Osteocyte (in vitro differentiated cells): ENCODE measurements around the gene CADPS2. TPM values are rescaled to one million over a fixed set of nuclear protein-coding genes. Genes with fewer than 3 reads are reported as not detected.

Source experiments
- DNase-seq: peaks from one replicate; pipeline ENCODE4 v3.0.0; 2021; ENCODE audit warnings: mixed read lengths; ENCODE audit not compliant: unreplicated experiment; ENCODE audit errors: extremely low spot score
- H3K27ac Mint-ChIP-seq: one replicate; pipeline ENCODE4 v1.8.0; 2021; ENCODE audit warnings: mild to moderate bottlenecking, mixed read lengths; ENCODE audit not compliant: unreplicated experiment
- H3K27me3 Mint-ChIP-seq: one replicate; pipeline ENCODE4 v1.8.0; 2021; ENCODE audit warnings: mixed read lengths; ENCODE audit not compliant: unreplicated experiment
- H3K36me3 Mint-ChIP-seq: one replicate; pipeline ENCODE4 v1.8.0; 2021; ENCODE audit warnings: mixed read lengths; ENCODE audit not compliant: unreplicated experiment
- H3K4me1 Mint-ChIP-seq: one replicate; pipeline ENCODE4 v1.8.0; 2021; ENCODE audit warnings: mixed read lengths; ENCODE audit not compliant: unreplicated experiment
- H3K4me3 Mint-ChIP-seq: one replicate; pipeline ENCODE4 v1.8.0; 2021; ENCODE audit warnings: mild to moderate bottlenecking, moderate library complexity, mixed read lengths; ENCODE audit not compliant: unreplicated experiment
- H3K9me3 Mint-ChIP-seq: one replicate; pipeline ENCODE4 v1.8.0; 2021; ENCODE audit warnings: mixed read lengths; ENCODE audit not compliant: unreplicated experiment
- total RNA-seq: library from RNA; stranded (reverse); gene quantifications from 2 replicates; pipeline ENCODE4 v1.2.1, GENCODE V29; 2021
- TF ChIP-seq, protein P1 (sequence below): fragments of 200-600 bp; sonication (generic); IDR thresholded peaks from 2 replicates; pipeline ENCODE4 v1.5.0; 2021; ENCODE audit warnings: antibody characterized with exemption, mild to moderate bottlenecking, moderate library complexity

The CADPS2 gene
- total RNA-seq, 1 donor from 2014 or later: 0.81 TPM

DNA sequence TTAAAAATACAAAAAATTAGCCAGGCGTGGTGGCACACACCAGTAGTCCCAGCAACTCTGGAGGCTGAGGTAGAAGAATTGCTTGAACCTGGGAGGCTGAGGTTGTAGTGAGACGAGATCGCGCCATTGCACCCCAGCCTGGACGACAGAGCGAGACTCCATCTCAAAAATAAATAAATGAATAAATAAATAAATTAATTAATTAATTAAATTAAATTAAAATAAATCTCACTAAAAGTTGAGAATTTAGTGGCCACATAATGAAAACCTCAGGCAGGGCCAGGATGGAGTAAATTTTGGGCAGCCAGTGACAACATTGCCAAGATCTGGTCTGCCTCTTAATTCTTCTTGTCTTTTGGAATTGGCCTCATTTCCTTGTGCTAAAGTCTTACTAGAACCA, 394.3 kb downstream of the CADPS2 start:
- H3K9me3 Mint-ChIP-seq: no peaks in the 10 kb centered on the region
- H3K27me3 Mint-ChIP-seq: no peaks in the 10 kb centered on the region
- H3K27ac Mint-ChIP-seq: no peak overlapping the region
- no peaks in the 10 kb centered on the region for H3K36me3 Mint-ChIP-seq
- no peak for DNase-seq
- no peaks in the 10 kb centered on the region for H3K4me1 Mint-ChIP-seq
- TF ChIP-seq, protein P1, sequence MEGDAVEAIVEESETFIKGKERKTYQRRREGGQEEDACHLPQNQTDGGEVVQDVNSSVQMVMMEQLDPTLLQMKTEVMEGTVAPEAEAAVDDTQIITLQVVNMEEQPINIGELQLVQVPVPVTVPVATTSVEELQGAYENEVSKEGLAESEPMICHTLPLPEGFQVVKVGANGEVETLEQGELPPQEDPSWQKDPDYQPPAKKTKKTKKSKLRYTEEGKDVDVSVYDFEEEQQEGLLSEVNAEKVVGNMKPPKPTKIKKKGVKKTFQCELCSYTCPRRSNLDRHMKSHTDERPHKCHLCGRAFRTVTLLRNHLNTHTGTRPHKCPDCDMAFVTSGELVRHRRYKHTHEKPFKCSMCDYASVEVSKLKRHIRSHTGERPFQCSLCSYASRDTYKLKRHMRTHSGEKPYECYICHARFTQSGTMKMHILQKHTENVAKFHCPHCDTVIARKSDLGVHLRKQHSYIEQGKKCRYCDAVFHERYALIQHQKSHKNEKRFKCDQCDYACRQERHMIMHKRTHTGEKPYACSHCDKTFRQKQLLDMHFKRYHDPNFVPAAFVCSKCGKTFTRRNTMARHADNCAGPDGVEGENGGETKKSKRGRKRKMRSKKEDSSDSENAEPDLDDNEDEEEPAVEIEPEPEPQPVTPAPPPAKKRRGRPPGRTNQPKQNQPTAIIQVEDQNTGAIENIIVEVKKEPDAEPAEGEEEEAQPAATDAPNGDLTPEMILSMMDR: no peak
- H3K4me3 Mint-ChIP-seq: no peak overlapping the region

DNA sequence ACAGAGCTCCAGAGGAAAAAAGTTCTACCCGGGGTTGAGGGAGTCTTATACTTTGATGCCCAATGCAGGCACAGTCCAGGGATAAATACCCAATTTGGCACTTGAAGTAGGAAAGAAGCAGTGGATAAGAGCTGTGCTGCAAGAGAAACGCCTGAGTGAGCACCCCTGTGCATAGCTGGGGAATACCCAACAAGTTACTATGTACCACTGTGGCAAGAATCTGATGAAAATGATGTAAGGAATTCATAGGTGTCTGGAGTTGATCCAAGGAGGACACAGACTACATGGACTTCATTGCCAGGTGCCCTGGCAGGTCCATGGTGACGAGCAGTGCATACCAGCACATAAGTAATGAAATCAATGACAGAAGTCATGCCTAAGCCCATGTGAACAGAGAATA, 398.0 kb downstream of the CADPS2 start:
- no peak overlapping the region for H3K4me3 Mint-ChIP-seq
- no peaks in the 10 kb centered on the region for H3K4me1 Mint-ChIP-seq
- no peaks in the 10 kb centered on the region for H3K9me3 Mint-ChIP-seq
- no peaks in the 10 kb centered on the region for H3K36me3 Mint-ChIP-seq
- TF ChIP-seq, protein P1: no peak
- no peak for DNase-seq
- H3K27me3 Mint-ChIP-seq: peaks cover 3% of the 10 kb centered on the region
- no peak overlapping the region for H3K27ac Mint-ChIP-seq

DNA sequence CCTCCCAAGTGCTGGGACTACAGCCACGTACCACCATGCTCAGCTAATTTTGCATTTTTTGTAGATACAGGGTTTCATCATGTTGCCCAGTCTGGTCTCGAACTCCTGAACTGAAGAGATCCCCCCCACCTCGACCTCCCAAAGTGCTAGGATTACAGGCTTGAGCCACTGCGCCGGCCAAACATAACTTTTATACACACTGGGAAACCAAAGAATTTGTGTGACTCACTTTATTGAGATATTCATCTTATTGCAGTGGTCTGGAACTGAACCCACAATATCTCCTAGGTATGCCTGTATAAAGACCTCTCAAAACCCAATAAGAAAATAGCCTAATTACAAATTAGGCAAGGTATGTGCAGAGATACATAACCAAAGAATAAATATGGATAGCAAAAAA, 399.1 kb downstream of the CADPS2 start:
- Mint-ChIP-seq H3K4me3 (no peak overlapping the region), H3K27ac (no peak overlapping the region), H3K9me3 (no peaks in the 10 kb centered on the region), H3K4me1 (no peaks in the 10 kb centered on the region), H3K36me3 (no peaks in the 10 kb centered on the region), H3K27me3 (peaks cover 3% of the 10 kb centered on the region)
- TF ChIP-seq, protein P1: no peak
- no peak for DNase-seq

DNA sequence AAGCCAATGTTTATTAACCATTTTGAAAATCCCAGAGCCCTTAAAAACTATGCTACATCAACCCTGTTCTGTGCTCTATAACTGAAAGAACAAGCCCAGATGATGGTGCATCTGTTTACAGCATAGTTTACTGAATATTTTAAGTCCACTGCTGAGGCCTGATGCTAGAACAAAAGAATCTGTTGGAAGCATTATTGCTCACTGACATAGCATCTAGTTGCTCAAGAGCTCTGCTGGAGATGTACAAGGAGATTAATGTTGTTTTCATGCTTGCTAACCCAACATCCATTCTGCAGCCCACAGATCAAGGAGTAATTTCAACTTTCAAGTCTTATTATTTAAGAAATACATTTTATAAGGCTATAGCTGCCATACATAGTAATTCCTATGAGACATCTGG, 400.4 kb downstream of the CADPS2 start:
- DNase-seq: no peak
- Mint-ChIP-seq H3K4me3 (no peak overlapping the region), H3K9me3 (no peaks in the 10 kb centered on the region), H3K27me3 (peaks cover 3% of the 10 kb centered on the region), H3K4me1 (no peaks in the 10 kb centered on the region), H3K27ac (no peak overlapping the region), H3K36me3 (no peaks in the 10 kb centered on the region)
- TF ChIP-seq, protein P1: no peak

DNA sequence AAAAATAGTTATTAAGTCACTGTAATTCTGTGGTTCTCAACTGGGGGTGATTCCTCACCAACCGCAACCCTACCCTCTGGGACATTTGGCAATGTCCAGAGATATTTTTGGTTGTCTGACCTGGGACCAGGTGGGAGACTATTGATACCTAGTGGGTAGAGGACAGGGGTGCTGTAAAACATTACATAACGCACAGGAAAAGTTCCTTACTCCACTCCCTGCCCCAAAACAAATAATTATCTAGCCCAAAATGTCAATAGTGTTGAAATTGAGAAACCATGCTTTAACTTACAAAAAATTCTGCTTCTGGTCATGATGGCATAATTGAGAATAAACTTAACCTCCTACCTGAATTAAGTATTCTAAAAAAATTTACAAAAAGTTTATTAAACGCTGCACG, 404.0 kb downstream of the CADPS2 start:
- no peak for DNase-seq
- H3K9me3 Mint-ChIP-seq: no peaks in the 10 kb centered on the region
- TF ChIP-seq, protein P1: no peak
- H3K27ac Mint-ChIP-seq: no peak overlapping the region
- no peak overlapping the region for H3K4me3 Mint-ChIP-seq
- no peaks in the 10 kb centered on the region for H3K36me3 Mint-ChIP-seq
- H3K27me3 Mint-ChIP-seq: peaks cover 3% of the 10 kb centered on the region
- no peaks in the 10 kb centered on the region for H3K4me1 Mint-ChIP-seq
